Cardiac septum (tissue), 1 donor: ENCODE results near the gene KRTAP1-4. TPM values are rescaled to one million over a fixed set of nuclear protein-coding genes. Genes with fewer than 3 reads are reported as not detected.
"Not testable (repeated sequence)": the region's sequence is repeated elsewhere in the genome, so short reads cannot be mapped to it uniquely, and the experiment has no call there.

Source experiments
- DNase-seq: peaks from one replicate; pipeline ENCODE4 v3.0.0-alpha.2; 2020; ENCODE audit warnings: low spot score
- intact Hi-C: fragments of 100-400 bp; cut with DNase I; formaldehyde crosslinking; loops from one replicate; pipeline ENCODE4 v1.14.0; 2022
- total RNA-seq: library from RNA; stranded (reverse); fragmentation: NEBNext Ultra II Directional; extraction: Animal tissue kit (Norgen Biotek cat#: 25700); gene quantifications from one replicate; pipeline ENCODE4 v1.2.1, GENCODE V29; 2021
- donor health status: DM: no; HTN: no; CAD: no.

The KRTAP1-4 gene
- total RNA-seq, 1 donor from 2014 or later = not detected

DNA sequence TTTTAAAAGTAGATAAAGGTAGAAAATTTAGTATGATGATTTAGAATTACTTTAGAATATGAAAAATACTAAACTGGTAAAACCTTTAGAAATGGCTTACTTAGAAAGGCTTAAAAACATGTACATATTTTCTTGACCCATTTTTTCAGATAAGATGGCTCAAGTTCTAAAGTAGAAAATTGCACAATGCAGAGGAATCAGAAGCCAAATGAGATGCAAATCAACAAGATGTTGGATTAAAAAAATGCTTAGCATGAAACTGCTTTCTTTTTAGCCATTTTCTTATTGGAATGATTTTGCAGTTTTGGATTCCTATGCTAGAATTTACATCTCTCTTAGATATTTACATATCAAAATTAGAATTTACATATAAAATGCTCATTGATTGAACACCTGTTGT, 19.6 kb downstream of the KRTAP1-4 start:
- intact Hi-C loops = no loop called here

DNA sequence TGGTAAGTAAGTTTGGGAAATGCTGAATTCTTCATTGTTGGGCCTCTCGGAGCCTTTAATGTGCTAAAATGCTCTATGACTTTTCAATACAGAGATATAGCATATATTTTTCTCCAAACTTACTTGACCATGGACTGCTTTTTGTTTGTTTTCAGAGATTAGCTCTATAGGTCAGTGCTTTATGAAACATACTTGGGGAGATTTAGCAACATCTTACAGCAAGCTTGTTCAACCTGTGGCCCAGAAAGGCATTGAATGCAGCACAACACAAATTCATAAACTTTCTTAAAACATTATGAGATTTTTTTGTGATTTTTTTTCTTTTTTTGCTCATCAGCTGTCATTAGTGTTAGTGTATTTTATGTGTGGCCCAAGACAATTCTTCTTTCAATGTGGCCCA, 20.1 kb downstream of the KRTAP1-4 start:
- no peak for DNase-seq
- intact Hi-C loops = no loop called here

More for the DNA sequence above, 19.6 kb downstream of the KRTAP1-4 start:
- no peak for DNase-seq

DNA sequence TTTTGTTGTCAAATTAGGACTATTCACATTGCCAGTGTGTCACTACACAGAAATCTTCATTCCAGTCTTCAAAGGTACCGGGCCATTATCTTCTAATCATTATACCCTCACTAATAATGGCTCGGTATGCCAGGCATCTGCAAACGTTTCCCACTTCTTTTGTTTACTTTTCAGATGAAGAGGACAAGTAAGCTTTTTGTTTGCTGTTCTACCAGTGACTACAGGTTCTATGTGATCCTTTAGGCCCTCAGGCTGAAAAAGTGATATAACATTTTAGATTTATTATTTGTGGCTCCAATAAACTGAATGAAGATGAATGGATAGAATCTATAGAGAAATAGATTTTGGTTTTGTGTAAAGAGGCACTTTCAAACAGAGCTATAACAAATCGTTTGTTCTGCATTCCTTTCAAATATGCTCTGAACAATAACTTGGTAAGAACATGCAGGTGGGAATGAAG, 20.7 kb downstream of the KRTAP1-4 start:
- intact Hi-C loops = no loop called here
- no peak for DNase-seq

DNA sequence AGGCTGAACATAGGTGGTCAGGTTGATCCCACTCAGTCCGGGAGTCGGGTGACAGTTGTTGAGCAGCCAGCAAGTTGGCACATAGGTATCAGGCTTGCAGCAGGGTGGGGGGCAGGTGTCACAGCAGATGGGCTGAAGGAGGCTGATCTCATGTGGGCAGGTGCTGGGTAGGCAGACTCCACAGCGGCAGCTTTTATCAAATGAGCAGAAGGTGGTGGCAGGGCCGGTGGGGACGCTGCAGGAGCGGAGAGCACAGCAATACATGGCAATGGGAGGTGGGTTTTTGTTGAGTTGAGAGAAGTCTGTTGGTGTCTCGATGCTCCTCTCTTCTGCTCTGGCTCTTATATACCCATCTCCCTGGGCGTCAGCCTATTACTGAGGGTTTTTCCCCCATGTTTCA, 21.2 kb downstream of the KRTAP1-4 start, which contains the start of gene KRTAP3-1:
Gene KRTAP3-1 (minus strand): TSS at position 318 of the 400 bp plus-strand sequence. CDS start 54 bp downstream, at position 264.
- intact Hi-C loops = no loop called here
- DNase-seq = no peak

DNA sequence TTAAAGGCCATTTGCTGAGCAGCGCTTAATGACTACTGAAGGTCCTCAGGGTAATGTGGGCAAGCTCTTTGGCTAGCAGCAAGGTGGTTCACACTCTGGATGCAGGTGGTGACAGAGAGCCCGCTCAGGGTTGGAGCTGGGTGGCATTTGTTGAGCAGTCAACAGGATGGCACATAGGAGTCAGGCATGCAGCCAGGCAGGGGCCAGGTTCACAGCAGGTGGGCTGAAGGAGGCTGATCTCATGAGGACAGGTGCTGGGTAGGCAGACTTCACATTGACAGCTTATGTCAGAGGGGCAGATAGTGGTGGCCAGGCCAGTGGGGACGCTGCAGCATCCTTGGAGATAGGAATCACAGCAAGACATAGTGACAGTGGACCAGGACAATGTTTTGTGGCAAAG, 25.6 kb downstream of the KRTAP1-4 start:
- no peak for DNase-seq
- intact Hi-C loops = no loop called here

DNA sequence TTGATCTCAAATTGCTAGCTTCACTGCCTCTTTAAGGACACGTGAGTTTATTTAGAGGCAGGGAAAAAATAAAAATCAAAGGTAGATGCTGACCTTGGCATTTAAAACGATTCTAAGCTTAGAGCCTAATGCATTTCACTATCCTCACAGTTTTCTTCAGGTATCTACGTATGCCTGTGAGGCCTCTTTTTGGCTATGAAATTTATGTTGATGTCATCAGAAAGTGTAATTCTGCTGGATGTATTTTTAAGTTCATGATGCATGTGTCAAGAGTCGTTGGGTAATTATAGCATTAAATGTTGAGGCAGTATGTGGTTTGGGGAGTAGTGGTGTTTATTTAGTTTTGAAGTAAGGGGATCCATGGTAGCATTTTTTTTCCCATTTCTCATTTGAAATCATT, 26.1 kb downstream of the KRTAP1-4 start:
- intact Hi-C loops = no loop called here
- no peak for DNase-seq

DNA sequence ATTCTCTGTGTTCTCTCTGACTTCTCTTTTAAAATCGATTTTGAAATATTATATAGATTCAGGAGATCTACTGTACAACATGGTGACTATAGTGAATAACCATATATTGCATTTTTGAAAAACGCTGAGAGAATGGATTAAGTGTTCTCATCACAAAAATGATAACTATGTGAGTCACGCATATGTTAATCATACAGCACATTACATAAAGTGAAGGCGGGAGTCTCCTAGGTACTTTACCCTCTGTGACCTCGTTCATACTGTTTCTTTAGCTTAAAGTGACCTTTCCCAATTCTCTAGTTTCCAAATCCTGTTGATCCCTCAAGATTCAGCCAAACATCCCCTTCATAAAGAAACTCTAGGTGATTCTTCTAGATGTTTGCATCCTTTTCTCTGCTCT, 27.2 kb downstream of the KRTAP1-4 start:
- intact Hi-C loops = no loop called here
- no peak for DNase-seq

DNA sequence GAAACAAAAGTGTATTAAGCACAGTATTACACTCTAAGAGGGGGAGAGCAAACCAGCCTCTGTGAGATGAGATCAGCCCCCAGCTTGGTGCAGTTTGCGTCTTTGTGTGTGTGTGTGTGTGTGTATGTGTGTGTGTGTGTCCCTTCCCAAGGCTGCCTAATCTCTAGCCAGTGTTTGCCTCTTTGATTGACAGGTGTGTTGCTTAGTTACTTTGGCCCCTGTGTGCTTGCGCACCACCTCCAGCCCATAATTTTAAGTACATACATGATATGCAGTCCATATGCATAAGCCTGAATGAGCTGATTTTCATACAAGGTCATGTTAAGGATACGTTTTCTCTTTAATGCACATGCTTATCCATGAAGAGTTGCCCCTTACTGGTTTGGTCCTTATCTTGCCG, 28.2 kb downstream of the KRTAP1-4 start:
- intact Hi-C loops = no loop called here

DNA sequence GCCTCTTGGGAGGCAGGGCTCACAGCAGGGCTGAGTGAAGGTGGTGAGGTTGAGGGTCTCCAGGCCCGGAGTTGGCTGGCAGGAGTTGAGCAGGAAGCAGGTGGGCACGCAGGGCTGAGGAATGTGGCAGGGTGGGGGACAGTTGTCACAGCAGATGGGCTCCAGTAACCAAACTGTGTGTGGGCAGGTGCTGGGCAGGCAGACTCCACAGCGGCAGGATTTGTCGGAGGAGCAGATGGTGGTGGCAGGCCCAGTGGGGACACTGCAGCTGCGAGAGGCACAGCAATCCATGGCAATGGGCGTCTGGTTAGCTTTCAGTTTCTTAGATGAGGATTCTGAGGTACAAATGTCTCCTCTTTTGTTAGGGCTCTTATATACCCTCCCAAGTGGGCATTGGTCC, 30.4 kb downstream of the KRTAP1-4 start, which contains the start of gene KRTAP3-2:
Gene KRTAP3-2 (minus strand): TSS at position 344 of the 400 bp plus-strand sequence. CDS start 53 bp downstream, at position 291.
- DNase-seq, intact Hi-C loops: not testable (repeated sequence)

More for the DNA sequence above, 28.2 kb downstream of the KRTAP1-4 start:
- DNase-seq = no peak

DNA sequence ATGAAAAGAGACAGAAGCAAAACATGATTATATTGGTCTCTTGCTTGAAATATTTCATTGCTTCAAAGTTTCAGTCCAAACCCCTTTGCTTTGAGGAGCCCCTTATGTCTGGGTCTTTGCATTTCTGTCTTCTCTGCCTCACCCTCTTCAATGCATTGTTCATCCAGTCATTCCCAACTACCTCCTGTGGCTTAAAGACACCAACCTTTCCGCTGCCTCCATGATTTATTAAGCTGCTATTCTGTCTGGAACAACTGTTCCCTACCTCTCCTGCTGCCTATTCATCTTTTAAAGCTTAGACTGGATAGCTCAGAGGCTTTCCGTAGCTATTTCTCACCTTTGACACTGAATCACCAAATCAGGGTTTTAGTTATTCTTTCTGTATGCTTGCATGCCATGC, 32.6 kb downstream of the KRTAP1-4 start:
- intact Hi-C loops = no loop called here
- DNase-seq = no peak

DNA sequence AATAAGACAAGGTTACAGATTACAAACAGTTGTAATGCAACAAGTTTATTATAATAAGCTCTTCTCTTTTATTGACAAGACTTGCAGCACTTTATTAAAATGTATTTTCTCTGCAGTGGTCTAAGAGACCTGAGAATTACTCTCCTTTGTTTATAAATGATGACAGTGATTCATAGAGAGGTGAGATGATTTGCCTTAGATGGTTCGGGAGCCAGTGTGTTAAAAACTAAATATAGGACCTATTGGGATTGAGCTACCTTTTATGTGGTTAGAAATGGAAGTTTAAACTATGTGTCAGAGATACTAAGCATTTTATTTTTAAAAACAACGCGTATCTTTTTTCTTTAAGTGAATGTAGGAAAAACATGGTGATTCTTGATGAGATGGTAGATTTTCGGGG, 33.2 kb downstream of the KRTAP1-4 start:
- DNase-seq = no peak
- intact Hi-C loops = no loop called here

DNA sequence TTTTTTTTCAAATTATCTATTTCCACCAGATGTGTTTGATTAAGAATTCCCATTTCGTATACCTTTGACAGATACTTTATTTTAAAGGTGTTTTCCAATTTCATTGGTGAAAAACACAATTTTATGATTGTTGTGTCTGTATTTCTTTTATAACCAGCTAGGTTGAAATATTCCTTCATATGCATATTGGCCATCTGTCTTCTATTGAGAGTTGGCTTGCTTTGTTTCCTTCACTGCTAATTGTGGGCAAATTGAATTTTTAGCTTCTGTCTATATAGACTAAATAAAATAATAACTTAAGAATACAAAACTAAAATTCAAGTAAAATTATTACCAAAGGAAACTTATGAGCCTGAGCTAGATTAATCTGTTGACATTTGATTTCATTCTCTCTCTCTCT, 34.9 kb downstream of the KRTAP1-4 start:
- DNase-seq = no peak
- intact Hi-C loops = no loop called here

DNA sequence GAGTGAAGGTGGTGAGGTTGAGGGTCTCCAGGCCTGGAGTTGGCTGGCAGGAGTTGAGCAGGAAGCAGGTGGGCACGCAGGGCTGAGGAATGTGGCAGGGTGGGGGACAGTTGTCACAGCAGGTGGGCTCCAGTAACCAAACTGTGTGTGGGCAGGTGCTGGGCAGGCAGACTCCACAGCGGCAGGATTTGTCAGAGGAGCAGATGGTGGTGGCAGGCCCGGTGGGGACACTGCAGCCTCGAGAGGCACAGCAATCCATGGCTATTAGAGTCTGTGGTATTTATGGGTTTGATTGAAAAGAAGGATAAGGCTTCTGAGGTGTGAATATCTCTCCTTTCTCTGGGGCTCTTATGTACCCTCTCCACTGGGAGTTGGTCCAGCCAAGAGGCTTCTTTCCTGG, 36.2 kb downstream of the KRTAP1-4 start, which contains the start of gene KRTAP3-3:
Gene KRTAP3-3 (minus strand): TSS at position 326 of the 400 bp plus-strand sequence. CDS start 67 bp downstream, at position 259.
- intact Hi-C loops = no loop called here
- DNase-seq = no peak

DNA sequence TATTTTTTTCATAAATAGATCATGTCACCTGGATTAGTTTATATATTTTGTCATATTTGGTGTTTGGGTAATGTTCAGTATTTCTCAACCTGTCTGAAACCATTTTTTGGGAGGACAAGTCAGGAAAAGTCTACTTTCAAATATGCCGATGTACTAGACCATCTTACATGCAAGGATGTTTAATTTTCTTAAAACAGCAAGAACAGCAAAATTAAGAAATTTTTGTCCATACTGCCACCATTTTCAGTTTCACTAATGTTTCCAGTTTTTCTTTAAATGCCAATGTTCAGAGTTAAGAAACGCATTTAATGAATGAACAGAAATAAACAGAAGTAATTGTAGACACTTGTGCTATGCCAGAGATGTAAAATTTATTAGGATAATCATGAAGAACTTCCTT, 36.9 kb downstream of the KRTAP1-4 start:
- intact Hi-C loops = no loop called here
- DNase-seq = no peak

DNA sequence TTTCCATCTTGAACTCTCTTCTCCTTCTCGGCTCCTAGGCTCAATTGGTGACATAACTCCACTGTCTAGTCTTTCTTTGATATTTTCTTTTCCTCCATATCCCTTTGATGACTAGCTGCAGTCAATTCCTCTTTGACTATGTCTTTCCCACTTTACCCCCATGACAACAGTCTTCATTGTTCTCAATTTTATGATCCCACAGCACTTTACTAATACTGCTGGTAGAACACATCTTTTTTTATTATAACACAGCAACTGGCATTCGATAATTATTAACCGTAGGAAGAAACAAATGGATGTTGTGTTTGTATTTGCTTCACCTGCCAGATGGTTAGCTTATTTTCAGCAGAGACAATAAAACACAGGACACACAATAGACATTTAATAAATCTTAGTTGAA, 37.3 kb downstream of the KRTAP1-4 start:
- intact Hi-C loops = no loop called here
- DNase-seq = no peak

DNA sequence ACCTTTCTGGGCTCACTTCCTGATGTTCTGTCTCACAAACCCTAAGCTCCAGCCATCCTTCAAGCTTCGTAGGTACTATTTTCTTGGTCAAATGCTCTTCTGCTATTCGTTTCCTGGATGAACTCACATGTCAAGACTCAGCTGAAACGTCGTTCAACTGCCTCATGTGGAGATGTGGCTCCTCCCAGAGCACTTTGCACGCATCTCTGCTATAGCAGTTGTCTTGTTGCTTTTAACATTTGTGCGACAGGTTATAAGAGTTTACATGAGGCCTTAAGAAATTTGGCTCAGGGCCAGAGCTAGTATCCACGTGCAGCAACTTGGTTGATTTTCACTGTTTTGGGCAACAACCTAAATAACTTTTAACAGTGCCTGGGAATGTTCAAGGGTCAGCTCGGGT, 43.1 kb downstream of the KRTAP1-4 start:
- intact Hi-C loops = no loop called here
- DNase-seq = no peak

DNA sequence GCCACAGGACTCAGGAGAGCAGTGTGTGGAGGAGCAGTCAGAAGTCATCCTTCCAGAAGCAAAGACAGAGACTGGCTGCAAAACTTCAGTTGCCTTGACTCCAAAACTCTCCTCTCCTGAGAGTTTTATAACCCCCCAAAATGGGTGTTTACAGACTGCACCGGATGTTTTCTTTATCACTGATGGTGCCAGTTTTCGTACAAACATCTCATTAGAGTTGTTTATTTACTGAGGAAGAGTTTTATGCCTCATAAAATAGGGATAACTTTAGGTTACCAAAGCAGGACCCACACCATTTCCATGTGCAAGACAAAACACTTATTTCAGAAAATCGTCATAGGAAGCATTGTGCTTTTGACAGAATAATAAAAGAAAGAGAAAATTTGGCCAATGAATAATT, 45.8 kb downstream of the KRTAP1-4 start, which contains the start of gene KRT40:
Gene KRT40 (minus strand): TSS at position 101 of the 400 bp plus-strand sequence. CDS start 53 bp downstream, at position 48.
- intact Hi-C loops = no loop called here
- no peak for DNase-seq

DNA sequence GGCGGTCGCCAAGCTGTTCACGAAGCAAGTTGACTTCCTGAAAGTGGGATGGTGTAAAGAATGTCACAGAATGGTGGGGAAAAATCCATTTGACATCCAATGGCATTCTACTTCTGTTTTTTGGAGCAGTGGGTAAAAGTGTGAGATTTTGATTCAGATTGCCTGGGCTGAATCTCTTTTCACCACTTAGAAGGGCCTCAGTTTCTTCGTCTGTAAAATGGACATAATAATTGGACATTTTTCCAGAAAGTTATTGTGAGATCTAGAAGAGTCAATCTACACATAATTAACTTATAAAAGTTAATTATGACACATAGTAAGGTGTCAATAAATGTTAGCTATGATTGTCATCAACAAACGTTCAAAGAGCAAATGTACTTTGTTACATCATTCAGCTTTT, 48.9 kb downstream of the KRTAP1-4 start:
- DNase-seq = no peak
- intact Hi-C loops = no loop called here

DNA sequence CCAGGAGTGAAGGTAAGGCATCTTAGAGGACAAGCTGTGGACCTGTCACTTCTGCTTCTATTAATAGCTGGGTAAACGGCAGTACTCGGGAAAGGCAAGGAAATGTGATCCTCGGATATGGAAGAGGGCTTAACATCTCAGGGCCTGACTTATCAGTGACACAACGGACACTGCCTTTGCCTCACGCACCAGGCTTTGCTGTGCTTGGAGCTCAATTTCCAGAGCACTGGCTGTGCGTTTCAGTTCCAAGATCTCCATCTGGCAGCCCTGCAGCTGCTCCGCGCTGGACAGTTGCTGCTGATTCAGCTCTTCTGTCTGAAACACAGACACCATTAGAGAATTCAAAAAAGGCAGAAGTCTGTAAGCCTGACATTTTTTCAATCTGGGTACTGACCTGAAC, 49.4 kb downstream of the KRTAP1-4 start:
- DNase-seq = no peak
- intact Hi-C loops = no loop called here

DNA sequence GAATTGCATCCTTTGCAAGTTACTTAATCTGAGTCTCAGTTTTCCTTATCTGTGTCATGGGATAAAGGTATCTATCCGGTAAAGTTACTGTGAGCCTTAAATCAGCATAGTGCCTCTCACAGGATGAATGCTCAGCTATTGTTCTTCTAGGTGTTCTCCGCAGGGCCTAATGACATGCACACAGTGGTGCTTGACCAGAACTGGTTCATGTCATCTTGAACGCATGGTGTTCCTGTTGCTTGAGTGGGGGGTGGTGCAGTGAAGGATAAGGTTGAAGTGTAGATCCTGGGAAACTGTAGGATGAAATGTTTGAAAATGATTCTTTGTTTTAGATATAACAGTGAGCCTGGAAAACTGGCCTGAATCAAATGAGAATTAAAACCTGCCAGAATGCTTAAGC, 49.9 kb downstream of the KRTAP1-4 start:
- DNase-seq = no peak
- intact Hi-C loops = no loop called here
